Muscle of leg (tissue), 11 donors: ENCODE results near the gene TSEN15. TPM values are rescaled to one million over a fixed set of nuclear protein-coding genes. Genes with fewer than 3 reads are reported as not detected.
"Not testable (repeated sequence)": the region's sequence is repeated elsewhere in the genome, so short reads cannot be mapped to it uniquely, and the experiment has no call there.

ENCODE experiments used
- DNase-seq: peaks from one replicate; pipeline ENCODE4 v3.0.0; 2013
- H3K27ac ChIP-seq: one replicate; pipeline ENCODE4 v1.5.1; 2013; ENCODE audit warnings: mild to moderate bottlenecking, low read length, control low read depth
- H3K27me3 ChIP-seq: one replicate; pipeline ENCODE4 v1.6.1; 2013; ENCODE audit warnings: low read length; ENCODE audit not compliant: control insufficient read depth, insufficient read depth
- H3K36me3 ChIP-seq: one replicate; pipeline ENCODE4 v1.6.1; 2013; ENCODE audit warnings: low read length; ENCODE audit not compliant: control insufficient read depth, insufficient read depth
- H3K4me1 ChIP-seq: one replicate; pipeline ENCODE4 v1.6.1; 2013; ENCODE audit warnings: low read length; ENCODE audit not compliant: control insufficient read depth, insufficient read depth
- H3K4me3 ChIP-seq: one replicate; pipeline ENCODE4 v1.5.1; 2013; ENCODE audit warnings: low read length, control low read depth
- H3K9me3 ChIP-seq: replicated peaks from 2 replicates; pipeline ENCODE4 v1.6.1; 2013; ENCODE audit warnings: low read depth, low read length; ENCODE audit not compliant: control insufficient read depth
- WGBS: methylation state at CpG from one replicate; pipeline ENCODE4 v1.1.5; 2013; ENCODE audit warnings: missing lambda C conversion rate; ENCODE audit not compliant: insufficient coverage; 5-methylcytosine and 5-hydroxymethylcytosine counted together
- polyA plus RNA-seq, 8 donors: library from polyadenylated mRNA; unstranded; fragments of 120-200 nt; gene quantifications; one replicate each; pipeline versions ENCODE4 v1.2.1 to v1.2.3, GENCODE V29; 2013; ENCODE audit warnings: inconsistent platforms in 1 of 8, low replicate concordance in 1 of 8; ENCODE audit not compliant: insufficient read length in 8 of 8, insufficient read depth in 1 of 8
- total RNA-seq: library from RNA; stranded (reverse); fragments of 120-200 nt; gene quantifications from one replicate; pipeline ENCODE4 v1.2.4, GENCODE V29; 2013

Gene TSEN15
- total and polyA plus RNA-seq, 9 donors = 30.4 to 42.2 (median 34.1) TPM

GRCh38 chr1:184035719-184036516 lies 15.6 kb upstream of the TSEN15 start:
- H3K4me3 ChIP-seq = peak overlapping the region; percentile 67
- no peaks in the 10 kb centered on the region for H3K9me3 ChIP-seq
- H3K36me3 ChIP-seq = no peaks in the 10 kb centered on the region
- no peak overlapping the region for H3K27ac ChIP-seq
- H3K4me1 ChIP-seq = peaks cover 9% of the 10 kb centered on the region
- H3K27me3 ChIP-seq = peaks cover 14% of the 10 kb centered on the region
- 11% methylated on average over 24 of the region's 31 CpGs for WGBS
- DNase-seq = peak; percentile 15

- peak overlapping the region; percentile 57 for H3K27ac ChIP-seq
- peaks cover 9% of the 10 kb centered on the region for H3K4me1 ChIP-seq
- WGBS = 0% methylated on average over 22 of the region's 29 CpGs
- peaks cover 14% of the 10 kb centered on the region for H3K27me3 ChIP-seq
- H3K36me3 ChIP-seq = no peaks in the 10 kb centered on the region
- H3K9me3 ChIP-seq = no peaks in the 10 kb centered on the region
- peak; percentile 46 for DNase-seq
- H3K4me3 ChIP-seq = peak overlapping the region; percentile 67
Measured at GRCh38 chr1:184036517-184036949, 15.0 kb upstream of the TSEN15 start.

GRCh38 chr1:184037849-184038591 lies 13.5 kb upstream of the TSEN15 start:
- Histone ChIP-seq H3K4me1 (peaks cover 9% of the 10 kb centered on the region), H3K36me3 (no peaks in the 10 kb centered on the region), H3K27me3 (peaks cover 11% of the 10 kb centered on the region), H3K27ac (no peak overlapping the region), H3K4me3 (peak overlapping the region; percentile 50), H3K9me3 (no peaks in the 10 kb centered on the region)
- DNase-seq = no peak
- WGBS = no CpG with 5 or more reads among the region's 13 CpGs

GRCh38 chr1:184039126-184039525 lies 12.4 kb upstream of the TSEN15 start:
- WGBS = 67% methylated on average over 3 of the region's 4 CpGs
- Histone ChIP-seq H3K9me3 (no peaks in the 10 kb centered on the region), H3K27me3 (peaks cover 11% of the 10 kb centered on the region), H3K4me1 (peaks cover 9% of the 10 kb centered on the region), H3K27ac (no peak overlapping the region), H3K4me3 (no peak overlapping the region), H3K36me3 (no peaks in the 10 kb centered on the region)
- DNase-seq = no peak

GRCh38 chr1:184041731-184042130 lies 9.8 kb upstream of the TSEN15 start:
- Histone ChIP-seq H3K36me3 (no peaks in the 10 kb centered on the region), H3K27ac (no peak overlapping the region), H3K27me3 (no peaks in the 10 kb centered on the region), H3K4me3 (no peak overlapping the region), H3K9me3 (no peaks in the 10 kb centered on the region), H3K4me1 (no peaks in the 10 kb centered on the region)
- no CpG with 5 or more reads among the region's 3 CpGs for WGBS
- no peak for DNase-seq

GRCh38 chr1:184043315-184043714 lies 8.2 kb upstream of the TSEN15 start:
- H3K36me3 ChIP-seq, H3K4me3 ChIP-seq, H3K4me1 ChIP-seq, DNase-seq, H3K9me3 ChIP-seq, H3K27ac ChIP-seq, H3K27me3 ChIP-seq: not testable (repeated sequence)
- no CpG with 5 or more reads among the region's 2 CpGs for WGBS

- WGBS = no CpG with 5 or more reads among the region's 3 CpGs
- Histone ChIP-seq H3K4me1 (no peaks in the 10 kb centered on the region), H3K36me3 (no peaks in the 10 kb centered on the region), H3K27me3 (no peaks in the 10 kb centered on the region), H3K9me3 (no peaks in the 10 kb centered on the region), H3K27ac (no peak overlapping the region), H3K4me3 (no peak overlapping the region)
- no peak for DNase-seq
Measured at GRCh38 chr1:184044603-184045376, 6.7 kb upstream of the TSEN15 start.

GRCh38 chr1:184047541-184047940 lies 4.0 kb upstream of the TSEN15 start:
- H3K4me1 ChIP-seq, H3K27me3 ChIP-seq, H3K4me3 ChIP-seq, H3K9me3 ChIP-seq, H3K36me3 ChIP-seq, H3K27ac ChIP-seq, DNase-seq: not testable (repeated sequence)
- WGBS = 50% methylated on average over 4 of the region's 5 CpGs

- no CpG with 5 or more reads among the region's 4 CpGs for WGBS
Measured at GRCh38 chr1:184048561-184049240, 2.8 kb upstream of the TSEN15 start.

More at GRCh38 chr1:184048561-184049240, 2.8 kb upstream of the TSEN15 start:
- Histone ChIP-seq H3K27me3 (no peaks in the 10 kb centered on the region), H3K9me3 (no peaks in the 10 kb centered on the region), H3K27ac (no peak overlapping the region), H3K4me3 (no peak overlapping the region), H3K36me3 (no peaks in the 10 kb centered on the region), H3K4me1 (peaks cover 7% of the 10 kb centered on the region)
- no peak for DNase-seq
